ENCODE results near the gene ST6GALNAC3.

DNA sequence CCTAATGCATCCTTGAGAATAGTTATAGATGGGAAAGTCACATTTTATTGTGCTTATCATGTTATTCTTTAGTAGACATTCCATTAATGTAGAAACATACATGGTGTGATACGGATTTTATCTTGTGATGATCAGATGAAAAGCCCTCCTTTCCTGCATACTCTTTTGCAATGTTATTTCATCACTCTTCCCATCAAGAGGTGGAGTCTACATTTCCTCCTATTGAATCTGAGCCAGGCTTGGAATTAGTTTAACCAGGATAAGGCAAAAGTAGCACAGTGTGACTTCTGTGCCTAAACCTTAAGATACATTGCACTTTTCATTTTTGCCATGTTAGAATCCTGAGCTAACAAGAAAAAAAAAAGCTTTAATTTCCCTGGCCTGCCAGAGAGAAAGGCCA lies 399.0 kb downstream of the ST6GALNAC3 start:
- TF ChIP-seq, protein P1, sequence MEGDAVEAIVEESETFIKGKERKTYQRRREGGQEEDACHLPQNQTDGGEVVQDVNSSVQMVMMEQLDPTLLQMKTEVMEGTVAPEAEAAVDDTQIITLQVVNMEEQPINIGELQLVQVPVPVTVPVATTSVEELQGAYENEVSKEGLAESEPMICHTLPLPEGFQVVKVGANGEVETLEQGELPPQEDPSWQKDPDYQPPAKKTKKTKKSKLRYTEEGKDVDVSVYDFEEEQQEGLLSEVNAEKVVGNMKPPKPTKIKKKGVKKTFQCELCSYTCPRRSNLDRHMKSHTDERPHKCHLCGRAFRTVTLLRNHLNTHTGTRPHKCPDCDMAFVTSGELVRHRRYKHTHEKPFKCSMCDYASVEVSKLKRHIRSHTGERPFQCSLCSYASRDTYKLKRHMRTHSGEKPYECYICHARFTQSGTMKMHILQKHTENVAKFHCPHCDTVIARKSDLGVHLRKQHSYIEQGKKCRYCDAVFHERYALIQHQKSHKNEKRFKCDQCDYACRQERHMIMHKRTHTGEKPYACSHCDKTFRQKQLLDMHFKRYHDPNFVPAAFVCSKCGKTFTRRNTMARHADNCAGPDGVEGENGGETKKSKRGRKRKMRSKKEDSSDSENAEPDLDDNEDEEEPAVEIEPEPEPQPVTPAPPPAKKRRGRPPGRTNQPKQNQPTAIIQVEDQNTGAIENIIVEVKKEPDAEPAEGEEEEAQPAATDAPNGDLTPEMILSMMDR (IDR thresholded peaks at IDR 0.05), result no peak
- no peak for TF ChIP-seq POLR2A (IDR thresholded peaks at IDR 0.05)

Data from testis (tissue), 2 donors.